ENCODE data around the gene MIPEP.

- no peak for TF ChIP-seq CTCF (optimal IDR thresholded peaks at IDR 0.05 in 1 of 3, IDR thresholded peaks at IDR 0.05 in 1 of 3, conservative IDR thresholded peaks at IDR 0.05 in 1 of 3; ENCODE audit: extremely low read depth in 1 of 3, insufficient read depth in 2 of 3, low read length in 3 of 3)
- no peak for TF ChIP-seq EZH2 (IDR thresholded peaks at IDR 0.05; ENCODE audit: low read length)
Observed at GRCh38 chr13:23850134-23850533, 39.1 kb downstream of the MIPEP start.
